Esophagus squamous epithelium (tissue), 4 donors: Measurements from ENCODE around the gene TTC4.

Experiments used
- CTCF ChIP-seq, 6 experiments: fragments of 450-650 bp in 4 of 6; fragments of 200-600 bp in 2 of 6; sonication (generic) in 2 of 6; IDR thresholded peaks; one replicate each; pipeline ENCODE4 v1.5.1; 2016 to 2019; ENCODE audit warnings: antibody characterized with exemption in 6 of 6, mild to moderate bottlenecking in 4 of 6, moderate library complexity in 4 of 6
- POLR2A ChIP-seq, 4 donors: fragments of 450-650 bp; IDR thresholded peaks; one replicate each; pipeline ENCODE4 v1.6.1; 2017; ENCODE audit warnings: antibody characterized with exemption in 4 of 4, mild to moderate bottlenecking in 4 of 4, moderate library complexity in 3 of 4

GRCh38 chr1:54772951-54773350, 57.3 kb downstream of the TTC4 start:
- no peak for TF ChIP-seq CTCF (IDR thresholded peaks at IDR 0.05)
- no peak for TF ChIP-seq POLR2A (IDR thresholded peaks at IDR 0.05)
